PFSK-1 (cell line): ENCODE measurements around the gene NDUFA8.

Experiments used
- FOXP2 ChIP-seq: optimal IDR thresholded peaks from 2 replicates; pipeline ENCODE3; 2011; ENCODE audit warnings: borderline replicate concordance, control low read depth, inconsistent platforms; ENCODE audit not compliant: insufficient read depth; ENCODE audit errors: extremely low read length, extremely low read depth
- POLR2AphosphoS5 ChIP-seq: IDR thresholded peaks from 2 replicates; pipeline ENCODE4 v1.6.1; 2012; ENCODE audit warnings: low read depth, mild to moderate bottlenecking, control low read depth, low read length, moderate library complexity
- REST ChIP-seq, 2 experiments: IDR thresholded peaks; 2 replicates each; pipeline versions ENCODE4 v1.6.1 to v1.8.0; 2011 to 2012; ENCODE audit warnings: low read depth in 2 of 2, low read length in 2 of 2, control low read depth in 1 of 2, inconsistent platforms in 1 of 2, mild to moderate bottlenecking in 1 of 2, moderate library complexity in 1 of 2; ENCODE audit not compliant: insufficient read depth in 1 of 2
- SIN3A ChIP-seq: IDR thresholded peaks from 2 replicates; pipeline ENCODE4 v1.6.1; 2012; ENCODE audit warnings: mild to moderate bottlenecking, low read length, moderate library complexity, borderline replicate concordance; ENCODE audit not compliant: insufficient read depth
- TAF1 ChIP-seq: IDR thresholded peaks from 2 replicates; pipeline ENCODE4 v1.6.1; 2012; ENCODE audit warnings: low read length, control low read depth, borderline replicate concordance; ENCODE audit not compliant: insufficient read depth

NDUFA8 gene

GRCh38 chr9:122204491-122204890, 44.9 kb upstream of the NDUFA8 start:
- no peak for TF ChIP-seq SIN3A
- no peak for TF ChIP-seq FOXP2
- TF ChIP-seq REST (IDR thresholded peaks at IDR 0.05; ENCODE audit: insufficient read depth in 1 of 2, low read depth in 2 of 2, low read length in 2 of 2), result no peak
- no peak for TF ChIP-seq POLR2AphosphoS5
- TF ChIP-seq TAF1, result no peak

GRCh38 chr9:122204055-122204454, 44.5 kb upstream of the NDUFA8 start:
- TF ChIP-seq POLR2AphosphoS5 (no peak), TAF1 (no peak), SIN3A (no peak), REST (IDR thresholded peaks at IDR 0.05; ENCODE audit: insufficient read depth in 1 of 2, low read depth in 2 of 2, low read length in 2 of 2) (no peak), FOXP2 (no peak)

- TF ChIP-seq SIN3A, result no peak
- TF ChIP-seq POLR2AphosphoS5, result no peak
- TF ChIP-seq REST (IDR thresholded peaks at IDR 0.05; ENCODE audit: insufficient read depth in 1 of 2, low read depth in 2 of 2, low read length in 2 of 2), result no peak
Observed at GRCh38 chr9:122202111-122202510, 42.5 kb upstream of the NDUFA8 start.

GRCh38 chr9:122201641-122202040, 42.1 kb upstream of the NDUFA8 start:
- TF ChIP-seq SIN3A (no peak), POLR2AphosphoS5 (no peak), TAF1 (no peak), FOXP2 (no peak), REST (IDR thresholded peaks at IDR 0.05; ENCODE audit: insufficient read depth in 1 of 2, low read depth in 2 of 2, low read length in 2 of 2) (no peak)

- TF ChIP-seq FOXP2 (no peak), REST (IDR thresholded peaks at IDR 0.05; ENCODE audit: insufficient read depth in 1 of 2, low read depth in 2 of 2, low read length in 2 of 2) (no peak), SIN3A (no peak)
Observed at GRCh38 chr9:122200960-122201595, 41.5 kb upstream of the NDUFA8 start.
